Stimulated activated CD4-positive, alpha-beta T cell treated with anti-CD3 and anti-CD28 coated beads, Interleukin-1b, Interleukin-23, amount 100 ng/mL, for 4 hours (primary cell): ENCODE results near the gene VOPP1.
"Not testable (repeated sequence)": the region's sequence is repeated elsewhere in the genome, so short reads cannot be mapped to it uniquely, and the experiment has no call there.

Experiments
- DNase-seq, 2 donors: peaks; one replicate each; pipeline ENCODE4 v3.0.0-alpha.2; 2020; ENCODE audit warnings: low read depth in 2 of 2

The VOPP1 gene

DNA sequence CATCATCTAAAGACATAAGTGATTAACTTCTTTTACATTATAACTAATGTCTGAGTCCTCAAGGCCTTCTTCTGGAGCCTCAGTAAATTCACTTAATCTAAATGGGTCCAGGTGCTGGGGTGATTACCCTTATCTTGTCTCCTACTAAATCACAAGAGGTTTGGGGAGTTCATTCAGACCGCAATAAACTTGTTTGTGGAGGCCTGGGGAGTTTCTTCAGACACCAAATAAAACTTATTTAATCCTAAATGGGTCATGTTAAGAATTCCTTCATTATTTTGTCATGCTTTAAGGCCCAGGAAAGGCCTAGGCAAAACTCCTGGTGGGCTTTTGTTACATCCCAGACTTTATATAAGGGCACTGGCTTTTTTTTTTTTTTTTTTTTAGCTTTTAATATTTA, 62.1 kb downstream of the VOPP1 start:
- DNase-seq, result not testable (repeated sequence)

DNA sequence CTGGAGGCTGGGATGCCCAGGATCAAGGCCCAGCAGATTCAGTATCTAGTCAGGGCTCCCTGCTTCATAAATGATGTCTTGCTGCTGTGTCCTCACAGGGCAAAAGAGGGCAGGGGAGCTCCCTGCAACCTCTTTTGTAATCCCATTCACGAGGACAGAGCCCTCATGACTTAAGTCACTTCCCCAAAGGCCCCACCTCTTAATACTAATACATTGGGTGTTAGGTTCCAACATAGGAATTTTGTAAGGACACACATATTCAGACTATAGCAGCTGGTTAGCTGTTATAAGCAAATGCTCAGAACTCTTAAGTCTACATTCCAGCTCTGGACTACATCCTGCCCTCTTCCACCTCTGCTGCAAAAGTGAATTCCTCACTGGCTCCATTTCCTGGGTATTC, 63.0 kb downstream of the VOPP1 start:
- no peak for DNase-seq

DNA sequence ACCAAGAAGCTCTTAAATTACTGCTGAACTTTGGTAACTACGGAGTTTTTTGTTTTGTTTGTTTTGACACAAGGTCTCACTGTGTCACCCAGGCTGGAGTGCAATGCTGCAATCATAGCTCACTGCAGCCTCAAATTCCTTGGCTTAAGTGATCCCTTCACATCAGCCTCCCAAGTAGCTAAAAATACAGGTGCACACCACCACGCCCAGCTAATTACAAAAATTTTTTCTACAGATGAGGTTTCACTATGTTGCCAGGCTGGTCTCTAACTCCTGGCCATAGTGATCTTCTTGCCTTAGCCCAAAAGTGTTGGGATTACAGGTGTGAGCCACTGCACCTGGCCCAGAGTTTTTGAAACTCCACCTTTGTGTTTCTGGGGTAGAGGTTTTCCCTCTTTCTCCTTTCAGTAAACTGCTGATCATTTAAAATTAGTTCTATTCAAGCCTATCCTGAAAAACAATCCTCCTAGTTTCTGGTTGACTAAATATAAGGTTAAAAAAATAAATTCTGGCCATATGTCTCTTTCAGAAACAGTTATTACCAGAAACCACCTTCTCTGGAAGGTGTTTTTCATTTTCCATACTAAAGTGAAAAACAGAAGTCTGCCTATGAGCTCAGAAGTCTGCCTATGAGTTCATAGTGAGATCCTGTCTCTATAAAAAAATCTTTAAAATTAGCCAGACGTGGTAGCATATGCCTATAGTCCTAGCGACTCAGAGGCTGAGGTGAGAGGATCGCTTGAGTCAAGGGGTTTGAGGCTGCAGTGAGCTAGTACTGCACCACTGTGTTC, 63.9 kb downstream of the VOPP1 start:
- no peak for DNase-seq

DNA sequence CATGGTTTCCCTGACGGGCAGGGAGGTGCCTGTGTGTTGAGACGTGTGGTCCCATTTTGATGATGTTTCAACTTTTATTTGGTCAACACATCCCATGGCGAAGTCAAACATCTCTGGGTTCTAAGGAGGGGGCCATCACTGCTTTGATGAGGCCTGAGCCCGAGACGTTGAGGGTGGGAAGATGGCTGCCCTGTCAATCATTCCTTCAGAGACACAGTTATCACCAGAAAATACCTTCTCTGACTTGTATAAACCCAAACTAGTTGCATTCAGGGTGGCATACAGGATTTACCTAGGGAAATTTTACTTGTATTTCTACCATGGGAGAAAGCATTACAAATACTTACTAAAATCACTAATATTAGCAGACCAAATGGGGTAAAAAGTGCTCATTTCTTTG, 64.6 kb downstream of the VOPP1 start:
- DNase-seq, result no peak

DNA sequence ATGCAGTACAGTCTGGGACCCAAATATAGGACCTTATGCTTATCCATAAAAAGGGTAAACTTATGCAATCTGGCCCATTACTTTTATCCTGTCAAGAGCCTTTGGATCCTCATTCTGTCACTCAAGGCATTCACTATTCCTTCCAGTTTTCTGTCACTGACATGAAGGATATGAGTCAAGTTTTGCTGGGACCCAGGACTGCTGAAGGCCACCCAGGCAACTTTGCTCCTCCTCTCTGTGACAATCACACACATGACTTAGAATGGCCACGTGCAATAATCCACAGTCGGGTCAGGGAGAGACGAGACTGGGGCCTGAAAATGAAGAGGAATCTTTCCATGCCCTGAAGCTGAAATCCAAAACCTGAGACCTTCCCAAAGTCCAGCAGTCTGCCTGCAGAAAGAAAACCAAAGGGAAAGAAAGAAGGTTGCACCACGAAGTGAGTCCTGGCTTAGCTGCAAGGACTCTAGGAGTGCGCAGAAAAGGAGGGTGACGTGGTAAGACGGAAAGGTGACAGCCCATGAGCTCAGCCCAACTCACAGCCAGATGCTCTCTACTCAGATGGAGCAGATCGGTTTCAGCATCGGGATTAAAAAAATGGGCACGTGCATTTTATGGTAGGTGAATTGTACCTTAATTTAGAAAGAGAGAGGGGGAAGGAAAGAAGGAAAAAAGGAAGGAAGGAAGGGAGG, 67.2 kb downstream of the VOPP1 start:
- no peak for DNase-seq

DNA sequence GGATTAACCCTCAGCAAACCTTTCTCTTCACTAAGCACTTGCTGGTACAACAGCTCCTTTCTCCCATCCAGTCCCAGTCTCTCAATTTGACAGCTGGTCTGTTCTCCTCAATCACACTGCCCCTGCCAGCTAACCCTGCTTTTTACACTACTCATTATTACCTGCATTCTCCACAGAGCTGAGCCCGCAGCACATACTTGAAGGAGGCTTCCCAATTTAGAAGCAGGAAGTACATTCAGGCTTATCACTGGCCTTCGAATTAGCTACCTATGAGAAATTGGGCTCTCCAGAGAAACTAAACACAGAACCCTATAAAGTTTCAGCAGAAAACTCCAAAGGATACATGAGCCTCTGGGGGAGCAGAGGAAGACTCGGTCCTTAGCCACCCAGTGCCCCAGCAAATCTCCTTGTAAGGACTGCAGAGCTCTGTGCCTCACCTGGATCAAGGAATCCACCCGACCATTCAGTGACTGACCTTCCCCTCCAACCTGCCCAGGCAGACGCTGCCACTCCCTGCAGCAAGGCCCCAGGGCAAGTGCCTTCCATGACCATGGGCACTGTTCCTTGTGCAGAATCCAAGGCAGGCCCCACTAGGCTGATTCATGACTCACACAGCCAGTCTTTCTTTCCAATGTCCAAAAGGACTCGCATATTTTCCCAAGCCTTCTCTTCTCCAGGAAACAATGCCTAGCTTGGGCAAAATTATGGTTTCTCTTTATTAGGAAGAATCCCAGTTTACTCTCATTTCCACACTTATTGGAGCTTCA, 68.0 kb downstream of the VOPP1 start:
- no peak for DNase-seq

DNA sequence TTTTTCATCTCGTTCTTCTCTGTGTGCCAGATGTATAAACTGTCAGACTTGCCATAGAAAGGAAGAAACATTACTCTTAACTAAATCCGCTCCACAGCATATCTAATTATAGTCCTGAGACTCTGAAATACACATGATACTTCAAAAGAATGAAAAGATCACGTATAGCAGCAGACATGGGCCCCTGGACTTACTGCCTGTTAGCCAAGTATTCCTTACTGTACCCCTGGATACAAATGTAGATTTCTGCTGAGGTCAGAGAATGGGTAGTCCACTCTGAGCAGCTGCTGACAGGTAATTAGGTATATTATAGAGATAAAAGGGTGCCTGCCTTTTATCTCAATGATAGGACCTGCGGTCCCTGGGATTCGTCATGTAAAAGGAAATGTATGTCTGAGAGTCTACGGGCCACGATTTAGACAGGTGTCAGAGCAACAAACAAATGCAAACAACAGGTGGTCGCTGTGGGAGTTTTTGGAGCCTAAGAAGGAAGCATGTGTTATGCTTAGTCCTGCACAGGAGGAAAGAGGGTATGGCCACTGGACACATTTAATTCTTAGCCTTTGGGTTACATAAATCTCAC, 69.4 kb downstream of the VOPP1 start:
- DNase-seq, result no peak

DNA sequence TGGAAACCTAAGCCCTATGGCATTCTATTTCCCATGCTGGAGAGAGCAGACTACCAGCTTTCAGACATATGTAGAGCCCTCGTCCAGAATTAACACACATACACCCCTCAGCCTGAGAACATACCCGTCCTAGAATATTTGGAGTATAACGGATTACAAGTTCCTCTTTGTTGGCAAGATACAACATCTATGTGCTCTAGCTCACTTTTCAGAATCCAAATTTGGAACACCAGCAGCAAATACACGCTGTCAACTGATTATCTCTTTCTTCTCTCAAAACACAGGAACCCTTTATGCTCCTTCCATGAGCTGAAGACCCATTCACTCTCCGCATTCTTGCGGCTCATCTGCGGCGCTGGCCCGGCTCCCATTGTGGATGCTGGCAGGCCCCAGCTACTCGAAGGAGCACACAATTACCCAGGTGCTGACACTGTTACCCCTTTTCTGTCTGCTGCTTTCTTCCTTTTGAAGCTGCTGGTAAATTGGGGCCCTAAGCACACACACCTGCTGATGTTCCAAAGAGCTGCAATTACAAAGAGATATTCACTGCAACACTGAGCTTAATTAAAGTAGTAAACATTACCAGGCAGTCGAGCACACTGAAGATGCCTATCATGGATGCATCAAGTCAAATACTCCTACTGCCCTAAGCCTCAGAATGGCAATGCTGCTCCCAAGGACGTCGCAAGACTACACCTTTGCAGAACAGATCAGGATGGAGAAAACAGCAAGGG, 70.0 kb downstream of the VOPP1 start:
- DNase-seq, result no peak

DNA sequence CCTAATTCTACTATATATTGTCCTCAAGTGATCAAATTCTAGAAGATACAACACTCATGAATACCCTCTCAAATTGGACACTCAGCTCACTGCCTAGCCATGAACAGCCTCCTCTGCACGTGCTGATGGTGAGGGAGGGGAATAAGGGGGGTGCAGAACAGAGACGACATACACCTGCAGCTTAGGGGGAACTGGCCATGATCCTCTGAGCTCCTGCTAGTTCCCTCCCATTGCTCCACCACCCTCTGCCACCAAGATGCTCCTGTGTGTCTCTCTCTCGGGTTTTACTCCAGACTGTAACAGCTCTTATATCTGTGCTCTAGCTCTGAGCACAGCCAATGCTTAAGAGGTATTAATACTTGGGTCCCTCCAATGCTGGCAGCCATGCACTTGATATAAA, 70.7 kb downstream of the VOPP1 start:
- DNase-seq, result no peak

DNA sequence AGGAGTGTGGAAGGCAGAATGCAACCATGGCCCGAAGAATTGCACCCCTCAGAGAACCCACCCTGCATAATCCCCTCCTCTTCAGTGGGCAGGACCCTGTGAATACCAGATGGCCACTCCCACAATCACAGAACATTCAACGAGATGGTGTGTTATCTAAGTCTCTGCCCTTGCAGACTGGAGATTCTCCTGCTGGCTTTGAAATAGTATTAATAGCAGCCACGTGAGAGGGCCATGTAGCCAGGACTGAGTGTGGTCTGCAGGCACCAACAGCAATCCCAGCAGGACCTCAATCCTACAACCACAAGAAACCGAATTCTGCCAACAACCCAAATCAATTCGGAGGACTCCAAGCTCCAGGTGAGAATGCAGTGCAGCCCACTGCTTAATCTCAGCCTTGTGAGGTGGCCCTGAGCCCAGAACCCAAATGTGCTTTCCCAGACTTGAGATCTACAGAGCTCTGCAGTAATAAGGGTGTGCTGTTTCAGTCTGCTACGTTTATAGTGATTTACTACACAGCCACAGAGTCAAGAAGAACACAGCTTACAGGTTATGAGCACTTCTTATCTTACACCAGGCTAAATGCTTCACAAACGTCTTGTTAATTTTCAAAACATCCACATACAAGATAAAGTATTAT, 72.1 kb downstream of the VOPP1 start:
- no peak for DNase-seq

DNA sequence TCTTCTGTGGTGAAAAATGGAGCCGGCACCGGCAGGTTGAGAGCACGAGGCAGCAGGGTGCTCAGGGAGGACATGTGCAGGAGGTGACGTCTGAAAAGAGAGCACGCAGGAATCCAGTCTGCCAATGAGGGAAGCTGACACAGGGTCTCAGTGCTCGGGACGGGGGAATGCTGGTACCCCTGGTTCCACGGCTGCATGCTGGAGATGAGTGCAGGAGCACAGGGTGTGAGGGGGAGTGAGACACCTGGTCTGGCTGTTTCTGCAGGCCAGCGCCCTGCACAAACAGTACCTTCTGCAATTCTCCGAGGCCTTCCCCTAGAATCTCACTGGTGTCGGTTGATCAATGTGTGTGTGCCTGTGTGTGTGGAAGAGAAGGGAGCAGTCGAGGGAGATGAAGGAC, 72.7 kb downstream of the VOPP1 start:
- DNase-seq, result no peak

DNA sequence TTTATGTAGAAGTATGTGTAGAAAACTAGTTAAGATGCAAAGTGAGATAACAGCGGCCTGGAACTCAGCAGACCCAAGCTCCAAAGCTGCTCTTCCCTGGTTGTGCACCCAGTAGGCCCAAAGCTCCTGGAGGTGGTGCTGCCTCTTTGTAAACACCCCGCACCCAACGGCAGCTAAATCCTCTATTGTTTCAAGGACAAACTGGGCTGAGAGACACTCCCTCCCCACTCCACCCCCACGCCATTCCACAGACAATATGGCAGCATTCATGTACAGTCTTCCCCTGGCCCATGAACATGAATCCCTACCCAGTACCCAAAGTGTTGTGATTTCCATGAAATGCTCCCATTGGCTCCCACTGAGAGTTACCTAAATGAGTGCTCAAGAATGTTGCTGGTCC, 73.5 kb downstream of the VOPP1 start:
- no peak for DNase-seq

DNA sequence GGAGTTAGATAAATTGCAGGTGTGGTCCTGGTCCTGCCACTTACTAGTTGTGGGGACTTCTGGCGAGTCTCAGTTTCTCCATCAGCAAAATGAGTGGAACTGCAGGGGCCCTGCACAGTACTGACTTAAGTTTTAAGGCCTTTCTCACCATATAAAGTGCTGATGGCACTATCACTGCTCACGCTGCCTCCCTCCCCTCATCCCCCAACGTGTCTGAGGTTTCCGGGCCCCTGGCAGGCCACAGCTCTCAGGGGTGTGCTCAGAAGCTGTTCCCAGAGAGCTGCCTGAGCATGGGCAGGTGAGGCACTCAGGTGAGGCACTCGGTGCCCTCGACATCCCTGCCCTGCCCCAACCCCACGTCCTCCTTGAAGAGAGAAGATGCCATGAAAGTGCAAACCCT, 74.2 kb downstream of the VOPP1 start:
- DNase-seq, result no peak

DNA sequence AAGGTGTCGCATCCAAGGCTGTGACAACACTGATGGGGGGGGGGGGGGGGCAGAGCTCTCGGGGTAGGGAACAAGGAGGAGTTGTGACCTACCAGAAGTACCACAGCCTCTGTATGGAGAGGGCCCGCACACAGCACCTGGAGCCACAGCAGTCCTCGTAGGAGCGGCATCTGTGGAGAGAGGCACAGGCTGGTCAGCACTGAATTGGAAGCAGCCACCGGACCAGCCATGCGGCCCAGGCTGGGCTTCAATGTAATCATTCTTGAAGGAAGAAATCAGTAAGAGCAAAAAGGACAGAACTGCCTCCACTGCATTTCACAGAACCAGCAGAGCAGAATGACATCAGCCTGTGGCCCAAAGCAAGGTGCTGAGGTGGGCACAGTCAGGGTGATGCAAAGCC, 74.8 kb downstream of the VOPP1 start:
- DNase-seq, result no peak

DNA sequence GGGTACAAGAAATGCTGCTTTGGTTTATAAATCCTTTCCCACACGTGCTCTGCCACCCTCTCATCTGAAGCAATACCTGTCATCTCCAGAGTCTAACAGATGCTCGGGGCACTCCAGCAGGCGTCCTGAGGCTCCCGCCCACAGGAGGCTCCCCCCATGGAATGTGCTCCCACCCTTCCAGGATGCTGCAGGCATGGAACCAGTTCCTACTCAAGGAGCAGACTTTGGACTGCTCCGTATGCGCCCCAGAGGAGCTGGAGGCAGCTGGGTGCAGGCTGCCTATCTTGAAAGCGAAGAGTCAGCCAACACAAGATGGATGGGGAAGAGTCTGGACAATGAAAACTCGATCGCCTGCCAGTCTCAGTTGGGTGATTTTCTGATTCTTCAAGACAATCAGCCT, 75.4 kb downstream of the VOPP1 start:
- no peak for DNase-seq

DNA sequence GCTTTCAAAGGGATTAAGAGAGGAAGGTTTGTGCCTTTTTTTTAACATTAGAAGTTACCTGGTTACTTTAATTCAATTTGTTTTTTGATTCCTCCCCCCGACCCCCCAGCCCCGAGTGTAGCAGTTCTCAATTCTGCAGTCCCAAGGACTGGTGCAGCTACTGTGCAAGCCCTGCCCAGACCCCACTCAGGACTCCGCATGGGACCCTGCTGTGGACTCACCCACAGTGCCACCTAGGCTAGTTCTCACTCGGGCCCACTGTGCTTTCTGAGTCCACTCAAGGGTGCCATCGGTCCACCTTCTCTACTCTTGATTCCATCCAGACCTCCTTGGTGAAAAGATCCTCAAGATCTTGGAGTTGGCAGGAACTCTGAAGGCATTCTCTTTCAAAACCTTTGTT, 77.4 kb downstream of the VOPP1 start:
- DNase-seq, result no peak

DNA sequence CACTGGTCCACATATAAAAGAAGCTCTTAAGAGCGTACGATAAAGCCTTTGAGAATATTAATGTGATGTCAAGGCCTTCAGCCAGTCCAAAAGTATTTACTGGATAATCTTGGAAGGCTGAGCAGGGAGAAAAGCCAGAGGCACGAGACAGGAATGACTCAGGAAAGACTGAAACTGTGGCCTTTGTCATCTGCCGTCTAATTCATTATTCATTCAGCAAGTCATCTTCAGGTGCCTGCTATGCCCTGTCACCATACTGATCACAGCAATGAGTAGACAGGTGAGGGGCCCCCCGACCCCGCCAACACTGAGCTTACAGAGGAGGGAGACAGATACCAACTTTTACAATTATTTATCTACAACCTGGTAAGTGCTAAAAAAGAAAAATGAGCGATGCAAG, 78.9 kb downstream of the VOPP1 start:
- no peak for DNase-seq

DNA sequence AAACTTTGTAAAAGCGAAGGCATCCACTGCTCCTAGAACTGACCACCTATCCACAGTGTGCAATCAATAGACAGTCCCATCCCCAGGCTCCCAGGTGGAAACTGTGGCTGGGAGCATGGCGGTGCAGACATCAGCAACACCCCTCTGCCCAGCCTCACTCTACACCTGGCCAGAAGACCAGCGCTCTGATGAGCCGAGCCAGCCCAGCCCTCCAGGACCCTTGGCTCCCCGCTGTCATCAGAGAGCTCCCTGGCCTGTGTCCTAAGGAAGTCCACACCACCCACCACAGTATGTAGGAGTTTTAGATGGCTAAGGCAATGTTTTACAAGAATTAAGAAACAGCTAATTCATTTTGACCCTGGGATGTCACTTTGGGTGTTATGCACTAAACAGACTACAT, 81.0 kb downstream of the VOPP1 start:
- no peak for DNase-seq

DNA sequence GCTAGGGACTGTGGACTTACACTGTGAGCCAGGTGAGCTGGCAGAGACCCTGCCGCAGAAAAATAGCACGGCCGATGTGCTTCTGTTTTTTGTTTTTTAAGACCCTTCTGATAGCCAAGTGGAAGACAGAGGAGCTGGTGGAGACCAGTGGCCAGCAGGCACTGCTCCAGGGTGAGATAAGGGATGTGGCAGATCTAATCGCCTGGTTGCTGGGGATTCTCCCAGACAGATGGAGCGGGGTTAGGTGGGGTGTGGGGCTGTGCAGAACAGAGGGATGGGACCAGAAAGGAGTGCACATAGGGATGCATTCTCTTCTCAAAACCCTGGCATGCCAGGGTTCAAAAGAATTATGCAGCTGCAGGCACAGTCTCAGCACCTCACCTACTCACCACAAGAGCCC, 82.2 kb downstream of the VOPP1 start:
- DNase-seq, result no peak

DNA sequence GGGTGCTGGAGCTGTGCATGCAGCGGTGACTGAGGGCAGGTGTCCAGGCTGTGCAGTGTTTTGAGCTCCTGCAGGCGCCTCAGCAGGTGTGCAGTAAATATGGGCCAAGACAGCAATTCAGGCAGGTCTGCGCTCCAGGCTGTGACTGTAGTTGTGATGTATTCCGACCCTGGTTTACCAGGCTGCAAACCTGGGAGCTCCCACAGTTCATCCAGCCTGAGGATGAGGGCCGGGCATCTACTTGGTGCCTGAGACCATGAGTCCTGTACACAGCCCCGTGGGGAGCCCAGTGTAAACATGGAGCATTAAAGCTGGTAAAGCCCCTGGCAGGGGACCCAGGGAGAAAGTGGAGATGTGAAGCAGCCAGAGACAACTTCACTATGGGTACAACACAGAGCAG, 82.8 kb downstream of the VOPP1 start:
- no peak for DNase-seq

DNA sequence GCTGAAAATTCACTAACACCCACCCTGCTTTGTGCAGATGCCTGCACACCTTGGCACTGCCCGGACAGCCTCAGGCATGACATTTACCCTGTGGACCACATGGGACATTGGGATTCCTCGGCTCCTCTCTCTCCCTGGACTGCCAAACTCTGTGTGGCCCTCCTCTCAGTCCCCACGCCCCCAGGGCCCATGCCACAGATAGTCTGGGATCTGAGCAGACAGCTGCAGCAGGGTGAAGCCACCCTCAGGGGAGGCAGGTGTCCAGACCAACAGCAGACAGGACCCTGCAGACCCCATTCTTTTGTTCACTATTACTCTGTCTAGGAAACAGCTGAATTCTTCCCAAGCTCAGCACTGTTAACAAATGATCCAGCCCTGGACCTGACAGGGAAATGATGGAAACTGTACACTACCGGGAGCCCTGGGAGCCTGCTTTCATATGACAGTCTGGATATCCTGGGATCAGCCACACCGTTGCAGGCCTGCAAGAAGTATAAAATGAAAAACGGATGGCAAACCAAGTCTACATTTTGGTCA, 83.4 kb downstream of the VOPP1 start:
- DNase-seq, result no peak
